Kidney (tissue), 14 donors: Measurements from ENCODE around the gene ACVR2A. TPM values are rescaled to one million over a fixed set of nuclear protein-coding genes. Genes with fewer than 3 reads are reported as not detected.

ENCODE experiments used
- DNase-seq, 5 donors: peaks; one replicate each; pipeline ENCODE4 v3.0.0-alpha.2; 2013 to 2020
- FAIRE-seq: peaks from 2 replicates; lab custom pipeline; 2012; peaks lifted over from hg19 to GRCh38; lab: Jason Lieb, UNC
- H3K27ac ChIP-seq, 2 donors: one replicate each; pipeline ENCODE4 v1.7.0; 2013; ENCODE audit warnings: low read depth in 2 of 2, low read length in 2 of 2, inconsistent platforms in 1 of 2
- H3K27me3 ChIP-seq: one replicate; pipeline ENCODE4 v1.7.1; 2013; ENCODE audit warnings: low read length, inconsistent platforms; ENCODE audit not compliant: control insufficient read depth, insufficient read depth
- H3K36me3 ChIP-seq, 3 donors: one replicate each; pipeline versions ENCODE4 v1.7.0 to v1.7.1; 2013; ENCODE audit warnings: low read length in 3 of 3, control low read depth in 1 of 3, inconsistent platforms in 1 of 3; ENCODE audit not compliant: insufficient read depth in 3 of 3, control insufficient read depth in 2 of 3
- H3K4me1 ChIP-seq, 3 donors: one replicate each; pipeline versions ENCODE4 v1.7.0 to v1.7.1; 2013; ENCODE audit warnings: low read length in 3 of 3, inconsistent platforms in 1 of 3, low read depth in 1 of 3; ENCODE audit not compliant: control insufficient read depth in 2 of 3, insufficient read depth in 2 of 3
- H3K4me3 ChIP-seq, 3 donors: one replicate each; pipeline versions ENCODE4 v1.7.0 to v1.8.1; 2013; ENCODE audit warnings: low read length in 3 of 3, control low read depth in 1 of 3, inconsistent platforms in 1 of 3
- H3K9ac ChIP-seq, 3 donors: one replicate each; pipeline versions ENCODE4 v1.7.0 to v1.7.1; 2013; ENCODE audit warnings: low read length in 3 of 3, control low read depth in 1 of 3, inconsistent platforms in 1 of 3
- H3K9me3 ChIP-seq, 3 donors: one replicate each; pipeline versions ENCODE4 v1.7.0 to v1.7.1; 2013; ENCODE audit warnings: low read length in 3 of 3, control low read depth in 1 of 3, inconsistent platforms in 1 of 3; ENCODE audit not compliant: control insufficient read depth in 2 of 3, insufficient read depth in 1 of 3
- CTCF ChIP-seq: IDR thresholded peaks from 3 replicates; pipeline ENCODE4 v1.5.1; 2012; ENCODE audit warnings: mild to moderate bottlenecking, moderate library complexity, borderline replicate concordance; ENCODE audit not compliant: insufficient read depth; ENCODE audit errors: extremely low read depth
- intact Hi-C: fragments of 100-400 bp; cut with DNase I; formaldehyde crosslinking; loops from one replicate; pipeline ENCODE4 v1.11.1; 2022
- polyA plus RNA-seq: library from polyadenylated mRNA; stranded (reverse); fragments of 350-450 nt; fragmentation: Illumina TruSeq; extraction: RNeasy Lipid Tissue Mini Kit (QIAGEN cat#74804); gene quantifications from one replicate; pipeline ENCODE4 v1.2.3, GENCODE V29; 2014; ENCODE audit warnings: low read depth, low replicate concordance; ENCODE audit not compliant: insufficient read depth
- total RNA-seq: library from RNA; stranded (reverse); fragmentation: NEBNext Ultra II Directional; extraction: Animal tissue kit (Norgen Biotek cat#: 25700); gene quantifications from one replicate; pipeline ENCODE4 v1.2.1, GENCODE V29; 2021
- donor health status: control.
- donor health status: control.
- donor health status: control.
- donor health status: control.
- donor health status: control.
- donor health status: DM: yes; HTN: yes; CAD: no.
- donor health status: Normal renal cell carcinoma (clear cell type).

The ACVR2A gene
- total and polyA plus RNA-seq, 2 donors from 2014 or later = 7.6 to 18.4 TPM

DNA sequence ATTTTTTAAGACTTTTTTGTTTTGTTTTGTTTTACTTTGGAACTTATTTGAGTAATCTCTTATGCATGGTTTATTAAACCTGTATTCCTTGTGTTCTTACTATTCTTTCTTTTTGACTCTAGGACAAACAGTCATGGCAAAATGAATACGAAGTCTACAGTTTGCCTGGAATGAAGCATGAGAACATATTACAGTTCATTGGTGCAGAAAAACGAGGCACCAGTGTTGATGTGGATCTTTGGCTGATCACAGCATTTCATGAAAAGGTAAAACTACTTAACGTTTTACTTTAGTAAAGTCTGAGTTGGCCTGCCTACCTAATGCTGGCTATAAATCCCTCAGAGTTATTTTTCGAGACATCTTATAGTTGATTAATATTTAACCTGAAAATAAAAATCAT lies 72.3 kb downstream of the ACVR2A start:
- H3K27ac ChIP-seq = no peak overlapping the region
- peaks cover 0 to 2% (median 0%) of the 10 kb centered on the region in 3 donors for H3K4me1 ChIP-seq
- peak; percentile 61 for FAIRE-seq
- H3K36me3 ChIP-seq = peaks cover 0 to 4% (median 0%) of the 10 kb centered on the region in 3 donors
- no peak overlapping the region for H3K4me3 ChIP-seq
- H3K27me3 ChIP-seq = no peaks in the 10 kb centered on the region
- TF ChIP-seq CTCF = no peak
- H3K9me3 ChIP-seq = no peaks in the 10 kb centered on the region
- peak in 2 of 5 donors; percentile 43 to 57 for DNase-seq
- intact Hi-C loops = loop anchor here (10.0 kb wide), 1 partner anchor 832 kb away; no protein-coding TSS in a partner anchor
- H3K9ac ChIP-seq = no peak overlapping the region

- Histone ChIP-seq H3K36me3 (peaks cover 0 to 14% (median 5%) of the 10 kb centered on the region in 3 donors), H3K9me3 (no peaks in the 10 kb centered on the region), H3K9ac (no peak overlapping the region), H3K27me3 (no peaks in the 10 kb centered on the region), H3K27ac (no peak overlapping the region), H3K4me3 (no peak overlapping the region), H3K4me1 (no peaks in the 10 kb centered on the region)
- no peak for TF ChIP-seq CTCF
- FAIRE-seq (no peak), DNase-seq (no peak)
- intact Hi-C loops = no loop called here
Observed at GRCh38 chr2:147923846-147924245, 79.0 kb downstream of the ACVR2A start.

DNA sequence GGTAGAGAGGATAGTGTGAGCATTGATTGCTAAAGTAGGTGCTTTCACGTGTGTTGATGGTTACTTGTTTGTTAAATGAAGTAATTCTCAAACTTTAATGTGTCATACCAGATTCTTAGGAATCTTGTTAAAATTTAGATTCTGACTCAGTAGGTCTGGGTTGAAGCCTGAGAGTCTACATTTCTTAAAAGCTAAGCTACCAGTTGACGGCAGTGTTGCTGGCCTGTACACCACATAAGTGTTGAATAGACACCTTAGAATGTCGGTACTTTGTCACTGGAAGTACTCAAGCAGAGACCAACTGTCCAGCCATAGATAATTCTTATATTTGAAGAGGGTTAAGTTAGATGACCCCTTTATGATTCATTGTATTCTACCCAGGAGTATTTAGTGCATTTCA lies 79.8 kb downstream of the ACVR2A start:
- H3K27me3 ChIP-seq = no peaks in the 10 kb centered on the region
- H3K36me3 ChIP-seq = peaks cover 0 to 14% (median 5%) of the 10 kb centered on the region in 3 donors
- DNase-seq (no peak), FAIRE-seq (no peak)
- no peak overlapping the region for H3K4me3 ChIP-seq
- H3K27ac ChIP-seq = no peak overlapping the region
- no peak overlapping the region for H3K9ac ChIP-seq
- H3K4me1 ChIP-seq = no peaks in the 10 kb centered on the region
- no peaks in the 10 kb centered on the region for H3K9me3 ChIP-seq
- TF ChIP-seq CTCF = no peak
- intact Hi-C loops = no loop called here

GRCh38 chr2:147925886-147926285 lies 81.1 kb downstream of the ACVR2A start:
- Histone ChIP-seq H3K9me3 (no peaks in the 10 kb centered on the region), H3K36me3 (peaks cover 0 to 14% (median 5%) of the 10 kb centered on the region in 3 donors), H3K27ac (no peak overlapping the region), H3K4me3 (no peak overlapping the region), H3K4me1 (no peaks in the 10 kb centered on the region), H3K9ac (no peak overlapping the region), H3K27me3 (no peaks in the 10 kb centered on the region)
- FAIRE-seq = no peak
- no peak for TF ChIP-seq CTCF
- intact Hi-C loops = no loop called here
- peak in 1 of 5 donors; percentile 32 for DNase-seq
